ENCODE measurements around the gene C9orf152. TPM values are rescaled to one million over a fixed set of nuclear protein-coding genes. Genes with fewer than 3 reads are reported as not detected.
A peak's percentile ranks its signal among the peaks of the same experiment; 100 is the strongest.

The C9orf152 gene
- total RNA-seq, 1 donor from 2014 or later: not detected

- Histone ChIP-seq H3K4me1 (peaks cover 31% of the 10 kb centered on the region), H3K27me3 (ENCODE audit: low read depth) (no peaks in the 10 kb centered on the region), H3K4me3 (no peak overlapping the region), H3K27ac (replicated peaks) (no peak overlapping the region), H3K9me3 (replicated peaks) (no peaks in the 10 kb centered on the region), H3K36me3 (no peaks in the 10 kb centered on the region)
- intact Hi-C loops (cut with micrococcal nuclease): no loop called here
- no peak for TF ChIP-seq CTCF (IDR thresholded peaks at IDR 0.05; ENCODE audit: borderline replicate concordance)
- DNase-seq: no peak
Observed at GRCh38 chr9:110186254-110186653, 21.7 kb downstream of the C9orf152 start.

- Histone ChIP-seq H3K4me1 (peaks cover 31% of the 10 kb centered on the region), H3K27ac (replicated peaks) (no peak overlapping the region), H3K4me3 (no peak overlapping the region), H3K36me3 (no peaks in the 10 kb centered on the region), H3K27me3 (ENCODE audit: low read depth) (no peaks in the 10 kb centered on the region), H3K9me3 (replicated peaks) (no peaks in the 10 kb centered on the region)
- no peak for DNase-seq
- intact Hi-C loops (cut with micrococcal nuclease): no loop called here
- no peak for TF ChIP-seq CTCF (IDR thresholded peaks at IDR 0.05; ENCODE audit: borderline replicate concordance)
Observed at GRCh38 chr9:110185806-110186205, 22.2 kb downstream of the C9orf152 start.

- intact Hi-C loops (cut with micrococcal nuclease): loop anchor here (5.0 kb wide), 1 partner anchor 34 kb away; no protein-coding TSS in a partner anchor
- Histone ChIP-seq H3K4me1 (peaks cover 18% of the 10 kb centered on the region), H3K27ac (replicated peaks) (no peak overlapping the region), H3K9me3 (replicated peaks) (no peaks in the 10 kb centered on the region), H3K36me3 (no peaks in the 10 kb centered on the region), H3K27me3 (ENCODE audit: low read depth) (no peaks in the 10 kb centered on the region), H3K4me3 (no peak overlapping the region)
- TF ChIP-seq CTCF (IDR thresholded peaks at IDR 0.05; ENCODE audit: borderline replicate concordance): peak; percentile 81
- no peak for DNase-seq
Observed at GRCh38 chr9:110183208-110184145, 24.5 kb downstream of the C9orf152 start.

- no peak overlapping the region for H3K4me3 ChIP-seq
- H3K27ac ChIP-seq (replicated peaks): no peak overlapping the region
- TF ChIP-seq CTCF (IDR thresholded peaks at IDR 0.05; ENCODE audit: borderline replicate concordance): no peak
- intact Hi-C loops (cut with micrococcal nuclease): loop anchor here (5.0 kb wide), 1 partner anchor 37 kb away; no protein-coding TSS in a partner anchor
- no peaks in the 10 kb centered on the region for H3K36me3 ChIP-seq
- no peaks in the 10 kb centered on the region for H3K27me3 ChIP-seq (ENCODE audit: low read depth)
- DNase-seq: no peak
- H3K9me3 ChIP-seq (replicated peaks): no peaks in the 10 kb centered on the region
- H3K4me1 ChIP-seq: no peaks in the 10 kb centered on the region
Observed at GRCh38 chr9:110180511-110181434, 27.2 kb downstream of the C9orf152 start.

- intact Hi-C loops (cut with micrococcal nuclease): loop anchor here (5.0 kb wide), 1 partner anchor 38 kb away; no protein-coding TSS in a partner anchor
- Histone ChIP-seq H3K27ac (replicated peaks) (no peak overlapping the region), H3K27me3 (ENCODE audit: low read depth) (no peaks in the 10 kb centered on the region), H3K4me3 (no peak overlapping the region), H3K36me3 (no peaks in the 10 kb centered on the region), H3K4me1 (no peaks in the 10 kb centered on the region), H3K9me3 (replicated peaks) (no peaks in the 10 kb centered on the region)
- TF ChIP-seq CTCF (IDR thresholded peaks at IDR 0.05; ENCODE audit: borderline replicate concordance): no peak
- DNase-seq: no peak
Observed at GRCh38 chr9:110179734-110180133, 28.2 kb downstream of the C9orf152 start.
